ENCODE measurements around the gene SMG6.

The SMG6 gene

DNA sequence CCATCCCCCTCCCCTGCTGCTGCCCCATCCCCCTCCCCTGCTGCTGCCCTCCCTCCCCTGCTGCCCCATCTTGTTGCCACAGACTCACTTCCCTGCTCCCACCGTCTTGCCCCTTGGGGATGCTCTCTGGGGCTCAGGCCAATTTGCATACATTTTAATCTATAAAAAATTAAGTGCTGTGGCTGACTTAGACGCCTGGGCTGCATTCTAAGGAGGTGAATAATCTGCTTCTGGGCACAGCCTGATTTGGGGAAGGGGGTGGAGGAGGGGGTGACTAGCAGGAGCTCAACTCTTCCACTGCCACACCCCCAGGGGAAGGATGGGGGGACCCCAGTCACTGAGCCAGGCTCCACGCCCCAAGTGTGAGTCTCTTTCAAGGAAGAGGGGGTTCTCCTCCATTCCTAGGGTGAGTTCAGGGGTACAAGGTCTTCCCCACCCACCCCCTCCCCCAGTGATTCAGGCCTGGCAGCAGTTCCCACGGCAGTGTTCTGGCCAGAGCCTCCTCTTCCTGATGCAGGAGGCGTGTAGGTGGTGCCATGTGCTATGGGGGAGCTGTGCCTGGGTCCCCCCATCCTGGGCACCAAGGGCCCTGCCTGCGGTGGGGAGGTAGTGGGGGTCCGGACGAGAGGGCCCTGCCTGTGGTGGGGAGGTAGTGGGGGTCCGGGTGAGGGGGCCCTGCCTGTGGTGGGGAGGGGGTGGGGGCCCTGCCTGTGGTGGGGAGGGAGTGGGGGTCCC is 268.6 kb downstream of the SMG6 start:
- Histone ChIP-seq H3K4me3 (ENCODE audit: low read length in 2 of 2) (no peak overlapping the region), H3K4me1 (ENCODE audit: control insufficient read depth, insufficient read depth, low read length) (peaks cover 24% of the 10 kb centered on the region), H3K9me3 (ENCODE audit: control insufficient read depth in 2 of 2, low read length in 2 of 2) (no peaks in the 10 kb centered on the region), H3K9ac (ENCODE audit: low read length in 2 of 2) (no peak overlapping the region), H3K27me3 (ENCODE audit: control insufficient read depth in 1 of 2, insufficient read depth in 2 of 2, low read length in 2 of 2) (no peaks in the 10 kb centered on the region), H3K27ac (ENCODE audit: low read length) (no peak overlapping the region), H3K36me3 (ENCODE audit: control insufficient read depth in 2 of 2, insufficient read depth in 2 of 2, low read length in 2 of 2) (peaks cover 21 to 28% of the 10 kb centered on the region in 2 donors)

DNA sequence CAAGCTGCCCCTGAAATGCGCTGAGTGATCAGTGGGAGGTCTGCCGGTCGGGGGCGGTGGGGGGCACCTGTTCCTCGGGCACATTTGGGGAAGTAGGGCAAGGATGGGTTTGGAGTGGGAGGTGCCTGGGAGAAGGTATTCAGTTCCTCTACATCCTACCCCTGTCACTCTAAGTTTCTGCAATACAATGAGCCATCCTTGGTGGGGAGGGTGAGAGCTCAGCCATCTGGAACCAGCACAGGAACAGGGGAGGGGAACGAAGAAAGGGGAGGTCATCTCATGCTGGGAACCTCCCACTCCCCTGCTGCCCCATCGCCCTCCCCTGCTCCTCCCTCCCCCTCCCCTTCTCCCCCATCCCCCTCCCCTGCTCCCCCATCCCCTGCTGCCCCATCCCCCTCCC is 269.4 kb downstream of the SMG6 start:
- Histone ChIP-seq H3K27ac (ENCODE audit: low read length) (no peak overlapping the region), H3K9ac (ENCODE audit: low read length in 2 of 2) (no peak overlapping the region), H3K9me3 (ENCODE audit: control insufficient read depth in 2 of 2, low read length in 2 of 2) (no peaks in the 10 kb centered on the region), H3K27me3 (ENCODE audit: control insufficient read depth in 1 of 2, insufficient read depth in 2 of 2, low read length in 2 of 2) (peaks cover 2 to 4% of the 10 kb centered on the region in 2 donors), H3K36me3 (ENCODE audit: control insufficient read depth in 2 of 2, insufficient read depth in 2 of 2, low read length in 2 of 2) (peaks cover 21 to 28% of the 10 kb centered on the region in 2 donors), H3K4me3 (ENCODE audit: low read length in 2 of 2) (no peak overlapping the region), H3K4me1 (ENCODE audit: control insufficient read depth, insufficient read depth, low read length) (peaks cover 28% of the 10 kb centered on the region)

DNA sequence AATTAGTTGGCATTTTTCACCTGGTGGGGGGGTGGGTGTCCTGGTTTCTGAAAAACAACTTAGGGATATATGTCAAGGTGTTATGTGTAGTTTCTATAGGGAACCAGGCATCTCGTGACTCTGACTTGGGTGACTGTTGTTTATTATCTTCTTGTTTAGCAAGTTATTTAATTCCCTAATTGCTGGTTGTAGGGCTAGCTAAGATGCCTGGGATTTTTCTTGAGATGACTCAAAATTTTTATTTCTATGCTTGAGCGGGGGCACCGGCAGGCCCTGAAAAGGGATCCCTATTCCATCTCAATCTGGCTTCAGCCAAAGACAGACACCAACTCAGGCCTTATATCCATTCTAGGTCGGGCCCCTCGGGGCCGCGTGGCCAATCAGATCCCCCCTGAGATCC is 270.4 kb downstream of the SMG6 start:
- Histone ChIP-seq H3K36me3 (ENCODE audit: control insufficient read depth in 2 of 2, insufficient read depth in 2 of 2, low read length in 2 of 2) (peaks cover 21 to 26% of the 10 kb centered on the region in 2 donors), H3K4me1 (ENCODE audit: control insufficient read depth, insufficient read depth, low read length) (peaks cover 28% of the 10 kb centered on the region), H3K9me3 (ENCODE audit: control insufficient read depth in 2 of 2, low read length in 2 of 2) (no peaks in the 10 kb centered on the region), H3K9ac (ENCODE audit: low read length in 2 of 2) (no peak overlapping the region), H3K4me3 (ENCODE audit: low read length in 2 of 2) (no peak overlapping the region), H3K27ac (ENCODE audit: low read length) (no peak overlapping the region), H3K27me3 (ENCODE audit: control insufficient read depth in 1 of 2, insufficient read depth in 2 of 2, low read length in 2 of 2) (peaks cover 11% of the 10 kb centered on the region in 2 donors)

DNA sequence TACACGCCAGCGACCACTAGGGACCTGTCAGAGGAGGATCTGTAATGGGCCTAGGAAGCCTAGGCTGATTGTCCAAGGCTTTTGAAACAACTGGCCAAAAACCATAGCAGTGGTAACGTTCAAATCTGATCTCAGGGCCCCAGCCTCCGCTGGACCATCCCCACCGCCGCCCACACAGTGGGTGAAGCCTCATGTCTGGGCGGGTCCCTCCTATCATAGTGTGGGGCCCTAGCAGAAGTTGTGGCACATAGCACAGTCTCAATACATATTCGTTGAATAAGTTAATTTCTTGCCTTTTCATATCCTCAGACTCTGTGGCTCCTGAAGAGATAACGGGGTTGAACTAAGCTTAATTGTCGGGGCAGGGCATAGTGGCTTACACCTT is 272.8 kb downstream of the SMG6 start:
- H3K27ac ChIP-seq (ENCODE audit: low read length): peak overlapping the region; percentile 58

DNA sequence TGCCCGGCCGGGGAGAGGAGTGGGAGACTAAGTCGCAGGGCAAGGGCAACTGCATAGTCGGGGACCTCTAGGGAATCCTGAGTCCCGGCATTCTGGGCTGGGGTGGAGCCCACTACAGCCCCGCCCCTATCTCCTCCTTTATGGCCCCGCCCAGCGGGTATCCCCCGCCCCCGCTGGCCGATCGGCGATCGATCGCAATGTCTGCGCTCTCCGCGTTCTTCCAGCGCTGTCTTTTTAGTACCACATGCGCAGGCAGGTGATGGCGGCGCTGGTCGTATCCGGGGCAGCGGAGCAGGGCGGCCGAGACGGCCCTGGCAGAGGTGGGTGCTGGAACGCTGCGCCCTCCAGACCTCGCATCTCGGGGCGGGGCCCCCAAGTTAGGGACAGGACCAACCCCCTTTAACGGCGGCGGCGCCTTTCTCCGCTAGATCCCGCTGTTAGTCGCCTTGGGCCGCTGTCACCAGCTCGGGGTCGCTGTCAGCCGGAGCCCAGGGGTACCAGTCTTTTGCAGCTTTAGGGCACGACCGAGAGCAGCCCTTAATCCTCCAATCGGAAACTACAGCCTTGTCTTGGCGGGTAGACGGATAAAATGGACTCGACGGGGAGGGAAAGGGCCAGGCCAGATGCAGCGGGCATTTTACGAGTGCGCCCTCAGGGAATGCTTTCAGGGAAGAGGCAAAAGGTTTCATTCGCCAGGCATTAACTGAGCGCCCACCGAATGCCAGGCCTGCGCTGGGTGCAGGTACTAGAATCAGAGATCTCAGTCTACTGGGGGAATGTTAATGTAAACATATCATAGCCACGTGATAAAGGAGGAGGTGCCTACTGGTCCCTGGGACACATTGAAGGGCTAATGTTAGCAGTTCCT is 273.4 kb downstream of the SMG6 start, which contains the start of gene DPH1:
TSS of gene DPH1 (plus strand) at position 243 of the 868 bp plus-strand sequence. CDS start at position 260, 17 bp downstream.
- Histone ChIP-seq H3K36me3 (ENCODE audit: control insufficient read depth in 2 of 2, insufficient read depth in 2 of 2, low read length in 2 of 2) (peaks cover 0 to 7% of the 10 kb centered on the region in 2 donors), H3K27ac (ENCODE audit: low read length) (peak within 1 kb of the TSS; percentile 58), H3K9me3 (ENCODE audit: control insufficient read depth in 2 of 2, low read length in 2 of 2) (no peaks in the 10 kb centered on the region), H3K4me3 (ENCODE audit: low read length in 2 of 2) (peak within 1 kb of the TSS; percentile 98 to 100), H3K27me3 (ENCODE audit: control insufficient read depth in 1 of 2, insufficient read depth in 2 of 2, low read length in 2 of 2) (peaks cover 23 to 30% of the 10 kb centered on the region in 2 donors), H3K9ac (ENCODE audit: low read length in 2 of 2) (peak within 1 kb of the TSS; percentile 85 to 94), H3K4me1 (ENCODE audit: control insufficient read depth, insufficient read depth, low read length) (peaks cover 39% of the 10 kb centered on the region)

More for the DNA sequence above, 272.8 kb downstream of the SMG6 start:
- Histone ChIP-seq H3K4me1 (ENCODE audit: control insufficient read depth, insufficient read depth, low read length) (peaks cover 33% of the 10 kb centered on the region), H3K36me3 (ENCODE audit: control insufficient read depth in 2 of 2, insufficient read depth in 2 of 2, low read length in 2 of 2) (peaks cover 2 to 9% of the 10 kb centered on the region in 2 donors), H3K27me3 (ENCODE audit: control insufficient read depth in 1 of 2, insufficient read depth in 2 of 2, low read length in 2 of 2) (peaks cover 23 to 28% of the 10 kb centered on the region in 2 donors), H3K9me3 (ENCODE audit: control insufficient read depth in 2 of 2, low read length in 2 of 2) (no peaks in the 10 kb centered on the region), H3K4me3 (ENCODE audit: low read length in 2 of 2) (peak overlapping the region; percentile 98 to 100), H3K9ac (ENCODE audit: low read length in 2 of 2) (peak overlapping the region; percentile 85 to 94)

DNA sequence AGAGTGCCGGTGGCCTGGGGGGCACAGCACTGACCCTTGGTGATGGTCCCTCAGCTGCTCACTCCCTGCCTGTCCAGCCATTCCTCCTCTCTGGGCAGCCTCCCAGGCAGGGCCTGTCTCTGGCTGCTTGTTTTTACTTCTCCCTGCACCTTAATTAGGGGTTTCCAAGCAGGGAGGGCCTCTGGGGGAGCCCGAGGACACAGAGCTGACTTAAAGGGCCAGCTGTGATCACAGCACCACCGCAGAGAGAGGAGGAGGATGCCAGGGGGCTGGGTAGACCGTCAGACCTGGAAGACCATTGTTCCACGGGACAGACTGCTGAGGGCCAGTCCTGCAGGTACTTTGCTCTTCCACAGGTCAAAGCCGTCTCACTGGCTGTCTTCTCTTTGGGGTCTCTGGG is 274.8 kb downstream of the SMG6 start:
- Histone ChIP-seq H3K27ac (ENCODE audit: low read length) (no peak overlapping the region), H3K4me1 (ENCODE audit: control insufficient read depth, insufficient read depth, low read length) (peaks cover 51% of the 10 kb centered on the region), H3K36me3 (ENCODE audit: control insufficient read depth in 2 of 2, insufficient read depth in 2 of 2, low read length in 2 of 2) (peaks cover 0 to 3% of the 10 kb centered on the region in 2 donors), H3K4me3 (ENCODE audit: low read length in 2 of 2) (no peak overlapping the region), H3K9ac (ENCODE audit: low read length in 2 of 2) (no peak overlapping the region), H3K27me3 (ENCODE audit: control insufficient read depth in 1 of 2, insufficient read depth in 2 of 2, low read length in 2 of 2) (peaks cover 27 to 44% of the 10 kb centered on the region in 2 donors), H3K9me3 (ENCODE audit: control insufficient read depth in 2 of 2, low read length in 2 of 2) (no peaks in the 10 kb centered on the region)

DNA sequence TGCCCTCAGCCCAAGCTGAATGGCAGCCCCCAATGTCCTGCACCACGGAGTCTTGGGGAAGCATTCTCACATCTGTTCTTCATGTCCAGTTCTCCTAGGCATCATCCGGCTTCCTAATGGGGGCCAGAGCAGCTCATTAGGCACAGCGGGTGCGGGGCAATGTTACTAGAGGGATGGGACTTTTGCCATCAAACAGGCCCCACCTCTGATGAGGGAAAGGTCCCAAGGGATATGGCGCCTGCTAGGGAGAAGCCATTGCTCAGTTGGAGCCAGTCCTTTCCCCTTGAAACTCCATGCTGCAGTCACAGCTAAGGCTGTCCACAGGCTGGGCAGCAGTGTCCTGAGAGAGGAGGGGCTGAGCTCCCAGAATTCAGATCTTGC is 275.4 kb downstream of the SMG6 start:
- peaks cover 53% of the 10 kb centered on the region for H3K4me1 ChIP-seq (ENCODE audit: control insufficient read depth, insufficient read depth, low read length)
- H3K36me3 ChIP-seq (ENCODE audit: control insufficient read depth in 2 of 2, insufficient read depth in 2 of 2, low read length in 2 of 2): no peaks in the 10 kb centered on the region
- no peaks in the 10 kb centered on the region for H3K9me3 ChIP-seq (ENCODE audit: control insufficient read depth in 2 of 2, low read length in 2 of 2)
- H3K27me3 ChIP-seq (ENCODE audit: control insufficient read depth in 1 of 2, insufficient read depth in 2 of 2, low read length in 2 of 2): peaks cover 29 to 47% of the 10 kb centered on the region in 2 donors
- no peak overlapping the region for H3K4me3 ChIP-seq (ENCODE audit: low read length in 2 of 2)
- H3K9ac ChIP-seq (ENCODE audit: low read length in 2 of 2): no peak overlapping the region
- H3K27ac ChIP-seq (ENCODE audit: low read length): no peak overlapping the region

DNA sequence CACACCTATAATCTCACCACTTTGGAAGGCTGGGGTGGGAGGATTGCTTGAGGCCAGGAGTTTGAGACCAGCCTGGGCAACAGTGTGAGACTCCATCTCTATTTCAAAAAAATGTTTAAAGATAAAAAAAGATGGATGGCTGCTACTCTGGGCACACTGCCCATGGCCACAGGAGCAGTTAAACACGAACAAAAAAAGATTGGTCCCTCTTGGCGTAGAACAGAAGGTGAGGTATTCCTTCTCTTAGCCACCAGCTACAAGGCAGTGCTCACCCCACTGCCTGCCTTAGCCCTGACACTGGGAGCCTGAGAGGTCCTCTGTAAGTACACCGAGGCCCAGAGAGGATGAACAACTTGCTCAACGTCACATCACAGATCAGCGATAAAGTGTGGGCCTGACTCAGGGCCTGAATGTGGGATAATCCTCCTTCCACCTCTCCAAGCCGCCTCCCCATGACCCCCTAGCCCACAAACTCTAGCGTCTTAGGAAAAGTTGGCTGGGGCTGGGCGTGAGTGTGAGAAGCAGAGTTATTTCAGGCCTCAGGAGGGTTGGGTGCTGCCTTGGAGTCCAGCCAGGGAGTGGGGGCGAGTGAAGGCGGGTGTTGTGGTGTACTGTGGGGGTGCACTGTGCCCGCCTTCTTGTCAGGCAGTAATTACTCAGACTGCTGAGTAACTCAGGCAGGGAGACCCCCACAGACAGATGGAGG is 275.9 kb downstream of the SMG6 start:
- Histone ChIP-seq H3K9me3 (ENCODE audit: control insufficient read depth in 2 of 2, low read length in 2 of 2) (no peaks in the 10 kb centered on the region), H3K36me3 (ENCODE audit: control insufficient read depth in 2 of 2, insufficient read depth in 2 of 2, low read length in 2 of 2) (no peaks in the 10 kb centered on the region), H3K4me3 (ENCODE audit: low read length in 2 of 2) (no peak overlapping the region), H3K27me3 (ENCODE audit: control insufficient read depth in 1 of 2, insufficient read depth in 2 of 2, low read length in 2 of 2) (peaks cover 32 to 51% of the 10 kb centered on the region in 2 donors), H3K9ac (ENCODE audit: low read length in 2 of 2) (no peak overlapping the region), H3K27ac (ENCODE audit: low read length) (no peak overlapping the region), H3K4me1 (ENCODE audit: control insufficient read depth, insufficient read depth, low read length) (peaks cover 55% of the 10 kb centered on the region)

DNA sequence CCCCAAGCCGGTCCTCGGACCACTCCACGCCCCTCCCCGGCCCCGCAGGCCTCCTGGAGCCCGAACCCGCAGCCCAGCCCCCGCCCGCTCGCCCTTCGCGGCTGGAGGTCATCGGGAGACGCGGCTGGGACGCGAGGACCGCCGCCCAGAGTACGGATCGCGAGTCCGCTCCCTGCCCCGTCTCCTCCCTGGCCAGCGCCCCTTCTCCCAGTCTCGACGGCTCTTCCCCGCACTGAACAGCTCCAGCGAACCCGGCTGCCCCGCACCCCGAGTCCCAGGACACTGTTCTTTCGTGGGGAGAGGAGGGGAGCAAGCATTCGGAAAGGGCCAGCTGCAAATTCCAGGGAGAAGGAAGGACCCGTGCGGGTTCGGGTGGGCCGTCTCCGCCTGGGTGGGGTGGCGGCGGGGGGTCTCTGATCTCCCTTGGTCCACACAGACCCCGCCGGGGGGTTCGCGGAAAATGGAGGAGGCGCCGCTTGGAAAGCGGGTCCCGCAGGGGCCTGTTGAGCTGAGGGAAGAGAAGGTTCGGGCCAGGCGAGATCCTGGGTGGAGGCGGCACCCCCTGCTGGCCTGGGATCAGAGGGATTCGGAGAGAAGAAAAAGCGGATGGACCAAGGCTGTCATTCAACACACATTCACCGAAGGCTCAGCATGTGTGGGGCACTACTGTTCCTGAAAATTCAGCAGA is 277.8 kb downstream of the SMG6 start:
- Histone ChIP-seq H3K27ac (ENCODE audit: low read length) (no peak overlapping the region), H3K9ac (ENCODE audit: low read length in 2 of 2) (no peak overlapping the region), H3K27me3 (ENCODE audit: control insufficient read depth in 1 of 2, insufficient read depth in 2 of 2, low read length in 2 of 2) (peaks cover 36 to 51% of the 10 kb centered on the region in 2 donors), H3K36me3 (ENCODE audit: control insufficient read depth in 2 of 2, insufficient read depth in 2 of 2, low read length in 2 of 2) (no peaks in the 10 kb centered on the region), H3K4me3 (ENCODE audit: low read length in 2 of 2) (peak overlapping the region; percentile 49 to 68), H3K9me3 (ENCODE audit: control insufficient read depth in 2 of 2, low read length in 2 of 2) (no peaks in the 10 kb centered on the region), H3K4me1 (ENCODE audit: control insufficient read depth, insufficient read depth, low read length) (peaks cover 43% of the 10 kb centered on the region)

DNA sequence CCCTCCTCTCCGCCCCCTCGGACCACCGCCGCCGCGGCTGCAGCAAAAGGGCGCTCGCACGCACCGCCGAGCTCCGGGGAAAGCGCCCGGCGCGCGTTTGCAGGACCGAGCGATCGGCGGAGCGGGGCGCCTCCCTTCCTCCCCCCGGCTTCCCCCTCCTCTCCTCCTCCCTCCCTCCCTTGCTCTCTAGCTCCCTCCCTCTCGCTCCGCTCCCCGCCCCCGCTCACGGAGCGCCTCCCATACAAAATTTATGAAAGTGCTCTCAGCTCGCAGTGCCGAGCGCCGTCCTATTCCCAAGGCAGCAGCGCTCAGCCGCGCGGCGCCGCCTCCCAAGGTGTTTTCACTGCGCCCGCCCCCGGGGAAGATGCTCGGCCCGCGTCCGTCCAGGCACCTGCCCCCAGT is 278.4 kb downstream of the SMG6 start, which contains the start of gene RTN4RL1:
TSS of gene RTN4RL1 (minus strand) at position 115 of the 402 bp plus-strand sequence. CDS start 469 bp downstream, outside the sequence.
- H3K27me3 ChIP-seq (ENCODE audit: control insufficient read depth in 1 of 2, insufficient read depth in 2 of 2, low read length in 2 of 2): peaks cover 36 to 51% of the 10 kb centered on the region in 2 donors
- no peak within 1 kb of the TSS for H3K9ac ChIP-seq (ENCODE audit: low read length in 2 of 2)
- H3K4me1 ChIP-seq (ENCODE audit: control insufficient read depth, insufficient read depth, low read length): peaks cover 37% of the 10 kb centered on the region
- no peak within 1 kb of the TSS for H3K27ac ChIP-seq (ENCODE audit: low read length)
- no peaks in the 10 kb centered on the region for H3K9me3 ChIP-seq (ENCODE audit: control insufficient read depth in 2 of 2, low read length in 2 of 2)
- H3K36me3 ChIP-seq (ENCODE audit: control insufficient read depth in 2 of 2, insufficient read depth in 2 of 2, low read length in 2 of 2): no peaks in the 10 kb centered on the region
- peak within 1 kb of the TSS; percentile 53 to 68 for H3K4me3 ChIP-seq (ENCODE audit: low read length in 2 of 2)
